Suppressor macrophage (primary cell): ENCODE results near the gene KRTAP10-6.
"Not testable (repeated sequence)": the region's sequence is repeated elsewhere in the genome, so short reads cannot be mapped to it uniquely, and the experiment has no call there.

Experiments
- DNase-seq, 4 experiments: peaks; one replicate each; pipeline ENCODE4 v3.0.0-alpha.2; 2020 to 2022

Gene KRTAP10-6

GRCh38 chr21:44575307-44576024 lies 16.8 kb downstream of the KRTAP10-6 start:
- DNase-seq: no peak

DNA sequence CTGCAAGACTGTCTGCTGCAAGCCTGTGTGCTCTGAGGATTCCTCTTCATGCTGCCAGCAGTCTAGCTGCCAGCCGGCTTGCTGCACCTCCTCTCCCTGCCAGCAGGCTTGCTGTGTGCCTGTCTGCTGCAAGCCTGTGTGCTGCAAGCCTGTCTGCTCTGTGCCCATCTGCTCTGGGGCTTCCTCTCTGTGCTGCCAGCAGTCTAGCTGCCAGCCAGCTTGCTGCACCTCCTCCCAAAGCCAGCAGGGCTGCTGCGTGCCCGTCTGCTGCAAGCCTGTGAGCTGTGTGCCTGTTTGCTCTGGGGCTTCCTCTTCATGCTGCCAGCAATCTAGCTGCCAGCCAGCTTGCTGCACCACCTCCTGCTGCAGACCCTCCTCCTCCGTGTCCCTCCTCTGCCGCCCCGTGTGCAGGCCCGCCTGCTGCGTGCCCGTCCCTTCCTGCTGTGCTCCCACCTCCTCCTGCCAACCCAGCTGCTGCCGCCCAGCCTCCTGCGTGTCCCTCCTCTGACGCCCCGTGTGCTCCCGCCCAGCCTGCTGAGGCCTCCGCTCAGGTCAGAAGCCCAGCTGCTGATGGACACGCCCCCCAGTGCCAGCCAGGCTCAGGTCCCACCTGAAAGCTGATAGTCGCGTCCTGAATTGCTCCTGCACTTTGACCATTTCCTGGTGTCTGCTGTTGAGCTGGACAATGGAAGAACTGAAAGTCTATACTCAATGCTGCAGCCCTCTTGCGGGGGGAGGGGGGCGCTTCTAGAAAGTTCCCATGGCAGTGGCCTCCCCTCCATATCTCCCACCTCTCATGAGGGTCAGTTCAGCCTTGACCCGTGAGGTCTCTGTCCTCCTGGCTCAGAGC lies 17.6 kb downstream of the KRTAP10-6 start:
- no peak for DNase-seq

- not testable (repeated sequence) for DNase-seq
Observed at GRCh38 chr21:44573630-44574456, 18.5 kb downstream of the KRTAP10-6 start, which contains the start of gene KRTAP10-4. Gene KRTAP10-4, plus strand, starts transcription at chr21:44573729. Its CDS starts 30 bp downstream, at chr21:44573759.

DNA sequence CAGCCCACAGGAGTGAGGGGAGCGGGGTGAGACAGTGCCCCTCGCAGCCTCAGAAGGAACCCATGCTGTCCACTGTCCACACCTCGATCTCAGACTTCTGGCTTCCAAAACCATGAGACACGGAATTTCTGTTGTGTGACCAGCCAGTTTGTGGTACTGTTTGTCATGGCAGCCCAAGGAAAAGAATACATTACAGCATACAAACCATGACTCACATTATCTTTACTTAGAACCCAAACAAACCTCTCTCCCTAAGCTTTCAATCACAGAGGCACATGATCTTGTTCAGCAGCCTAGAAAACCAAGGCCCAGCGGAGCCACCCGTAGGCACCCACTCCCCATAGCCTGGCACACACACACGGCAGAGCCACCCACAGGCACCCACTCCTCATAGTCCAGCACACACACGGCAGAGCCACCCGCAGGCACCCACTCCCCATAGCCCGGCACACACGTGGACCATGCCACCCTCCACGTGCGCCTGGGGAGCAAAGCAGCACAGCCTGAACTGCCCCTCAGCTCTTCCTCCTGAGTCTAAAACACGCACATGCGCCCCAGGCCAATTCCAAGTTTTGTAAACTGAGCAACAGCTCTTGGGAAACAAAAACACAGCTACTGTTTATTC lies 19.2 kb downstream of the KRTAP10-6 start:
- no peak for DNase-seq

DNA sequence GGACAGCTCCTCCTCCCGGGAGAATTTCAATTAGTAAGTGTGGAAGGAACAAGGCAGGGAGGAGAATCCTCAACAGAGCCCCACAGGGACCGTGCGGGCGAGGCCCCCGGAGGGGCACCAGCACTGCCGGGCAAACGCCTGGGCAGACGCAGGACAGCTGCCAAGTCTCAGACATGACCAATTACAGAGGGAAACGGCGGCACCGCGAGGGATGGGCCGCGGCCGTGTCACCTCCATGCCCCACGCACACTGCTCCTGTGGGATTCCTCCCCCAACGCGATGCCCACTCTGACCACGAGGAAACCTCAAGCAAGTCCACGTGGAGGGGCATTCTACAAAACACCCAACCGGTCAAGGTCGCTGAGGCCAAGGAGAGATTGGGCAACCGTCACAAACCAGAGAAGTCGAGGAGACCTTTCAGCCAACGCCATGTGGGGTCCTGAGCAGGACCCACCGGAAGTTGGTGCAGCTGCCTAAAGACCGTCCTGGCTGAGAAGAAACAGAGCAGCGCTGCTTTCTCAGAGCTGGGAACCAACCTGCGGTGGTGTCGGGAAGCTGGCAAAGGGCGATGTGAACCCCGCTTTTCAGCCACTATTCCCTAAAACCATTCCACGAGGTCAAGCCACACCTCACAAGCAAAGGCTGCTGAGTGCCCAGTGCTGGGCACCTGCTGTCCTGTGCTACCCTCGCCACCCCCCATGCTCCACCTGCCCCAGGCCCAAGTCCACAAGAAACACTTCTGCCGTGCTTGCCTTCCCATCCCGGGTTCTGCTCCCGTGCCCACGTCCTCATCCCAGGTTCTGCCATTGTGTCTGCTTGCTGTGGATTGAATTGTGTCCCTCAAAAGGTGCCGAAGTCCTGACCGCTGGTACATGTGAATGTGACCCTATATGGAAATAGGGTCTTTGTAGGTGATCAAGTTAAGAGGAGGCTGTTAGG lies 20.2 kb downstream of the KRTAP10-6 start:
- DNase-seq: no peak

- DNase-seq: no peak
Observed at GRCh38 chr21:44571296-44571695, 21.0 kb downstream of the KRTAP10-6 start.

GRCh38 chr21:44569861-44570517 lies 22.3 kb downstream of the KRTAP10-6 start:
- no peak for DNase-seq

DNA sequence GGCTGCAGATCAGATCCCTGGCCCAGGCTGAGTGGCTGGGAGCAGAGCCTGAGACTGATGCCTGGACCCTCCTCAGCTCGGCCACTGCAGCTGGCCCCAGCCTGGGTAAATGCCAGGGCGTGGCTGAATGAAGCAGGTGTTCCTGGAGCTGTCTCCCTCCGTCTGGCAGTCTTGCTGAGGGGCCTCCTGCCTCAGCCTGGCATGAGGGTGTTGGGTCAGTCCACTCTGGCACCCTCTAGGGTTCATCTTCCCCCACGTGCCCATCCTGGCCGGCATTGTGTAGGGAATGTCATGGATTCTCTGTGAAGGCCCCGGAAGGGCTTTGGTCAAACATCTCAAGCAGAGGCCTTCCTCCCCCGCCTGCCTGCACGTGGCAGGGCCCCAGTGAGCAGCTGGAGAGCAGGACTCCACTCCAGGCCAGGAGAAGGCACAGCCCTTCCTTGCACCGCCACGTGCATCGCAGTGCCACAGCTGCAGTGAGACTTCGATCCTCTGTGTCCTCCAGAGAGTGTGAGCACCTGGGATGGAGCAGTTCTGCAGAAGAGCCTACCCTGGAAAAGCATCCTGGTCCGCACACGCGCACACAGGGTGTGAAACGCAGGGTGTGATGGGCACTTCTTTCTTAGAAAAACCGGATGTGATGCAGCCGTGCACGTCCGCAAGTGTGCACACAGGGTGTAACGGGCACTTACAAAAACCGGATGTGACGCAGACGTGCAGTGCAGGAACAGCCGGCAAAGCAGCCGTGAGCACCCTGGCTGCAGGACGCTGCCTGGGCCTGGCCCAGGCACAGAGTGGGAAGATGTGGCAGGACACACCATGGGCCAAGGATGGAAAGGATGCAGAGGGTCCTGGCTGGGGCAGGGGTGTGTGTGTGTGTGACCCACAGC lies 23.4 kb downstream of the KRTAP10-6 start:
- DNase-seq: no peak

- DNase-seq: no peak
Observed at GRCh38 chr21:44568261-44568660, 24.0 kb downstream of the KRTAP10-6 start.

DNA sequence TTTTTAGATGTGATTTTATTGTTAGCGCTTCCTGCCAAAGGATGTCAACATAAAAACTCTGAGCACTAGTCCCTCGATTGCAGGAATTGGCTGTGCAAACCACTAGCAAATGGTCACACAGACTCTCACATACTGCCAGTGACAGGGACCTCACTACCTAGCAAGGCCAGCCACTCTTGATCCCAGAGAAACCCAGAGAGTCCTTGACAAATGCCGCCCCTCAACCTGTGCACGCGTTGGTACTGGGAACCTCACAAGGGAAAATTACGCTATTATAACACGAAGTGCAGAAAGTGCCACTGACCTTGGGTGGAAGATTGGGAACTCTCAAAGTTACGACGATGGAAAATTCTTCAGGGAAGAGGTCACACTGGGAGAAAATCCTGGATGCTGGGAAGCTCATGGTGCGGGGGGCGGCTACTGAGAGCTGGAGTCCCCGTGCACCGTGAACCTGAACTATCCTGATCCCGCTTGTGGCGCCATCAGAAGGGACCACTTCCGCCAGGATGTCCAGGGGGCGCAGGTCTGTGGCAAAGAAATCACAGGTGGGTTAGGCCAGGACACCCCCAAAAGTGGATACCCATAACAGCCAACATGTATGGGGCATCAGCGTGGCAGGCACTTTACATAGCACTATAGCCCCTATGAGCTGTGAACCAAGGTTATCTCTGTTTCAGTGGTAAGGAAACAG lies 24.7 kb downstream of the KRTAP10-6 start:
- no peak for DNase-seq

- peak in 2 of 4 experiments; percentile 63 to 66 for DNase-seq
Observed at GRCh38 chr21:44566403-44566802, 25.9 kb downstream of the KRTAP10-6 start.

GRCh38 chr21:44564886-44565598 lies 27.3 kb downstream of the KRTAP10-6 start:
- peak in 1 of 4 experiments; percentile 10 for DNase-seq

- no peak for DNase-seq
Observed at GRCh38 chr21:44564099-44564498, 28.2 kb downstream of the KRTAP10-6 start.

- DNase-seq: no peak
Observed at GRCh38 chr21:44558695-44559094, 33.6 kb downstream of the KRTAP10-6 start, which contains the start of gene KRTAP10-3. Gene KRTAP10-3, minus strand, starts transcription at chr21:44558795. Its CDS starts 80 bp downstream, at chr21:44558715.

GRCh38 chr21:44558329-44558675 lies 34.0 kb downstream of the KRTAP10-6 start:
- not testable (repeated sequence) for DNase-seq

DNA sequence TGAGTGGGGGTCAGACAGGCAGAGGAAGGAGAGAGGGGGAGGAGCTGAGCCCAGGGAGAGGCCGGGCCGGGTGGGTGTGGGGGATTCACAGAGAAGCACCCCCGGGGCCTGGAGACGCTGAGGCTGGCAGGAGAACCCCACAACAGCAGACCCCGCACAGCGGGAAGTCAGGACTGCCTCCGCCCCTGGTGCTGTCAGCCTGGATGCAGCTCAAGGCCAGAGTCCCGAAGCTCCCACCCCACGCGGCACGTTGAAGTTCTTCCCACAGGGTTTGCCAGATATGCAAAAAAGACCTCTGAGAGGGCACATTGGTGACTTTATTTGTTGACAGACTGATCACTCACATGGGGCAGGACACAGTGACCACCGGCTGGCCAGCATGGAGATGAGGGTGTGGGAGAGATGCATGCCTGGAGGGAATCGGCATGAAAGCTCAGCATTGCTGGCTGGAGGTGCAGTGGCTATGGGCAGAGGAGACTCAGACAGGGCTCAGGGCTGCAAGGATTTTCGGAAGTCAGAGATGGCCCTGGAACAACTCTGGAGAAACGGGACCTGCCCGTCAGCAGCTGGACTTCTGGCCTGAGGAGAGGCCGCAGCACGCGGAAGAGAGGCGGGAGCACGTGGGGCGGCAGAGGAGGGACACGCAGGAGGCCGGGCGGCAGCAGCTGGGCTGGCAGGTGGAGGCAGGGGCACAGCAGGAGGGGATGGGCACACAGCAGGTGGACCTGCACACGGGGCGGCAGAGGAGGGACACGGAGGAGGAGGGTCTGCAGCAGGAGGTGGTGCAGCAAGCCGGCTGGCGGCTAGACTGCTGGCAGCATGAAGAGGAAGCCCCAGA lies 34.6 kb downstream of the KRTAP10-6 start:
- no peak for DNase-seq

DNA sequence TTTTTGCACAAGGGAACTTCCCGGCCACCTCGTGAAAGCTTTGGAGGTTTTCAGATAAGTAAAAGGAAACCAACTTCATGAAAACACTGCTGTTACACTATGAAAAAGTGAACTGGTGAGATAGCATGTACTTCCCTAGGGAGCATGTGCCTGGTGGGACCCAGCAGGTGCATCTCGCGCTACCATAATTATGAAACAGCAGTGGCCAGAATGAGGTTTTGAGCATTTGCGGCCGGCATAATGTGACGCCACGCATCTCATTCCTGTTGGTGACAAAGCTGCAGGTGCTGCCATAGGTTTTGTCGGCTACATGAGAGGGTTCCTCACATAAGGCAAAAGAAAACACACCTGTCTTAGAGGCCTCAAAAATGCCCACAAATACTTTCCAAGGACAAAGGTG lies 35.4 kb downstream of the KRTAP10-6 start:
- no peak for DNase-seq
